PC-9 (cell line): ENCODE data around the gene URM1. TPM values are rescaled to one million over a fixed set of nuclear protein-coding genes. Genes with fewer than 3 reads are reported as not detected.

Source experiments
- BruUV-seq: library from RNA; stranded (reverse); fragments of 400-500 nt; replicated peaks from 2 replicates; lab custom pipeline; 2021; lab: Mats Ljungman, UMichigan
- CTCF ChIA-PET: fragments of 300-600 bp; sonication (Branson Sonifier 250); formaldehyde crosslinking; loops from one replicate; lab custom pipeline; 2022; ENCODE audit warnings: antibody characterized with exemption; lab: Charles Lee
- POLR2A ChIA-PET: fragments of 300-600 bp; sonication (Branson Sonifier 250); formaldehyde crosslinking; loops from one replicate; lab custom pipeline; 2022; ENCODE audit warnings: antibody characterized with exemption; ENCODE audit not compliant: unreplicated experiment; lab: Charles Lee
- DNase-seq, 2 experiments: peaks; one replicate each; pipeline versions ENCODE4 v3.0.0 to v3.0.0-alpha.2; 2015 to 2022; ENCODE audit warnings: mixed read lengths in 1 of 2
- H2AFZ ChIP-seq: fragments of 200-600 bp; sonication (generic); 2 replicates; pipeline ENCODE4 v1.8.1; 2017; ENCODE audit warnings: antibody characterized with exemption
- H3F3A ChIP-seq: fragments of 200-600 bp; sonication (generic); 2 replicates; pipeline ENCODE4 v1.8.1; 2017; ENCODE audit warnings: antibody characterized with exemption, mild to moderate bottlenecking, low read depth; ENCODE audit not compliant: insufficient read depth
- H3K27ac ChIP-seq: fragments of 200-600 bp; sonication (generic); 2 replicates; pipeline ENCODE4 v1.6.1; 2016; ENCODE audit warnings: mixed run types
- H3K27me3 ChIP-seq: fragments of 200-600 bp; sonication (generic); 2 replicates; pipeline ENCODE4 v1.6.1; 2016; ENCODE audit warnings: low read depth, mixed run types; ENCODE audit not compliant: insufficient read depth
- H3K36me3 ChIP-seq: fragments of 200-600 bp; sonication (generic); 2 replicates; pipeline ENCODE4 v1.6.1; 2016; ENCODE audit warnings: low read depth, mixed run types
- H3K4me1 ChIP-seq: fragments of 200-600 bp; sonication (generic); replicated peaks from 2 replicates; pipeline ENCODE4 v1.6.1; 2016; ENCODE audit warnings: mixed run types; ENCODE audit not compliant: insufficient read depth
- H3K4me2 ChIP-seq: fragments of 200-600 bp; sonication (generic); 2 replicates; pipeline ENCODE4 v1.6.1; 2017; ENCODE audit warnings: mixed run types
- H3K4me3 ChIP-seq: fragments of 200-600 bp; sonication (generic); 2 replicates; pipeline ENCODE4 v1.6.1; 2016; ENCODE audit warnings: mixed run types
- H3K79me2 ChIP-seq: fragments of 200-600 bp; sonication (generic); 2 replicates; pipeline ENCODE4 v1.6.1; 2017; ENCODE audit warnings: low read depth, mixed run types
- H3K9me2 ChIP-seq: fragments of 200-600 bp; sonication (generic); 2 replicates; pipeline ENCODE4 v1.8.1; 2017; ENCODE audit warnings: mild to moderate bottlenecking; ENCODE audit not compliant: insufficient read depth
- H3K9me3 ChIP-seq: fragments of 200-600 bp; sonication (generic); 2 replicates; pipeline ENCODE4 v1.8.1; 2016; ENCODE audit warnings: low read depth; ENCODE audit not compliant: insufficient read depth
- H4K20me1 ChIP-seq: fragments of 200-600 bp; sonication (generic); 2 replicates; pipeline ENCODE4 v1.8.1; 2017; ENCODE audit not compliant: insufficient read depth
- EZH2 ChIP-seq: fragments of 200-600 bp; sonication (generic); IDR thresholded peaks from 2 replicates; pipeline ENCODE4 v1.8.0; 2017; ENCODE audit warnings: antibody characterized with exemption, low read depth
- intact Hi-C: fragments of 100-400 bp; cut with micrococcal nuclease; formaldehyde crosslinking; loops from one replicate; pipeline ENCODE4 v1.10.0; 2022; ENCODE audit not compliant: unreplicated experiment
- total RNA-seq: library from RNA; stranded (reverse); gene quantifications from 2 replicates; pipeline ENCODE4 v1.2.3, GENCODE V29; 2021
- TF ChIP-seq, protein P1 (sequence below): fragments of 200-600 bp; sonication (generic); conservative IDR thresholded peaks from 2 replicates; pipeline ENCODE4 v1.6.1; 2017; ENCODE audit warnings: mixed run types, antibody characterized with exemption, mild to moderate bottlenecking, moderate library complexity

The URM1 gene
- total RNA-seq, 1 experiment from 2014 or later = 98.1 TPM

- Histone ChIP-seq H3K4me3 (no peak overlapping the region), H3F3A (peaks cover 5% of the 10 kb centered on the region), H3K27me3 (no peaks in the 10 kb centered on the region), H4K20me1 (no peaks in the 10 kb centered on the region), H3K27ac (no peak overlapping the region), H2AFZ (no peak overlapping the region), H3K79me2 (no peaks in the 10 kb centered on the region), H3K4me2 (no peak overlapping the region), H3K36me3 (no peaks in the 10 kb centered on the region), H3K9me3 (no peaks in the 10 kb centered on the region), H3K9me2 (no peaks in the 10 kb centered on the region), H3K4me1 (peaks cover 15% of the 10 kb centered on the region)
- intact Hi-C loops = loop anchor here (5.0 kb wide), 1 partner anchor 72 kb away; the partner anchor contains the start of gene SLC27A4
- CTCF ChIA-PET = interaction anchor here (0.6 kb wide), 1 partner anchor 73 kb away, joined by 3 read pairs; no protein-coding TSS in a partner anchor
- BruUV-seq = no TSS peak
- no peak for DNase-seq
- TF ChIP-seq, protein P1, sequence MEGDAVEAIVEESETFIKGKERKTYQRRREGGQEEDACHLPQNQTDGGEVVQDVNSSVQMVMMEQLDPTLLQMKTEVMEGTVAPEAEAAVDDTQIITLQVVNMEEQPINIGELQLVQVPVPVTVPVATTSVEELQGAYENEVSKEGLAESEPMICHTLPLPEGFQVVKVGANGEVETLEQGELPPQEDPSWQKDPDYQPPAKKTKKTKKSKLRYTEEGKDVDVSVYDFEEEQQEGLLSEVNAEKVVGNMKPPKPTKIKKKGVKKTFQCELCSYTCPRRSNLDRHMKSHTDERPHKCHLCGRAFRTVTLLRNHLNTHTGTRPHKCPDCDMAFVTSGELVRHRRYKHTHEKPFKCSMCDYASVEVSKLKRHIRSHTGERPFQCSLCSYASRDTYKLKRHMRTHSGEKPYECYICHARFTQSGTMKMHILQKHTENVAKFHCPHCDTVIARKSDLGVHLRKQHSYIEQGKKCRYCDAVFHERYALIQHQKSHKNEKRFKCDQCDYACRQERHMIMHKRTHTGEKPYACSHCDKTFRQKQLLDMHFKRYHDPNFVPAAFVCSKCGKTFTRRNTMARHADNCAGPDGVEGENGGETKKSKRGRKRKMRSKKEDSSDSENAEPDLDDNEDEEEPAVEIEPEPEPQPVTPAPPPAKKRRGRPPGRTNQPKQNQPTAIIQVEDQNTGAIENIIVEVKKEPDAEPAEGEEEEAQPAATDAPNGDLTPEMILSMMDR = peak; percentile 47; the same call in 1 of the 2 replicates
- TF ChIP-seq EZH2 = no peak
- POLR2A ChIA-PET = no interaction called here
These were observed 43.3 kb downstream of the URM1 start for GRCh38 chr9:128414461-128414860.

GRCh38 chr9:128415281-128415680 is 44.1 kb downstream of the URM1 start:
- H3K4me2 ChIP-seq = peak overlapping the region; percentile 67; the same call in 1 of the 2 replicates
- DNase-seq = no peak
- H2AFZ ChIP-seq = no peak overlapping the region
- intact Hi-C loops = no loop called here
- no peaks in the 10 kb centered on the region for H3K36me3 ChIP-seq
- no peak overlapping the region for H3K4me3 ChIP-seq
- H3K4me1 ChIP-seq = peaks cover 15% of the 10 kb centered on the region
- H3F3A ChIP-seq = peaks cover 5% of the 10 kb centered on the region
- no peak overlapping the region for H3K27ac ChIP-seq
- no peaks in the 10 kb centered on the region for H4K20me1 ChIP-seq
- TF ChIP-seq EZH2 = no peak
- TF ChIP-seq, protein P1 = no peak
- CTCF ChIA-PET = no interaction called here
- H3K9me2 ChIP-seq = no peaks in the 10 kb centered on the region
- TSS peak; percentile 70 for BruUV-seq
- H3K79me2 ChIP-seq = no peaks in the 10 kb centered on the region
- POLR2A ChIA-PET = interaction anchor here (0.6 to 0.7 kb wide), 4 partner anchors 60 to 333 kb away, joined by 6 to 25 read pairs (median 10); partner anchors contain the start of genes GOLGA2 and SWI5
- no peaks in the 10 kb centered on the region for H3K9me3 ChIP-seq
- H3K27me3 ChIP-seq = no peaks in the 10 kb centered on the region

GRCh38 chr9:128416014-128416413 is 44.8 kb downstream of the URM1 start:
- Histone ChIP-seq H3K27ac (0 out of 2 replicates have a peak overlapping the region, but pooled peaks have one; percentile 14), H3K36me3 (no peaks in the 10 kb centered on the region), H2AFZ (no peak overlapping the region), H3K79me2 (no peaks in the 10 kb centered on the region), H3F3A (peaks cover 5% of the 10 kb centered on the region), H3K4me3 (peak overlapping the region; percentile 19; the same call in 1 of the 2 replicates), H3K9me2 (no peaks in the 10 kb centered on the region), H4K20me1 (no peaks in the 10 kb centered on the region), H3K9me3 (no peaks in the 10 kb centered on the region), H3K4me1 (peaks cover 15% of the 10 kb centered on the region), H3K27me3 (no peaks in the 10 kb centered on the region), H3K4me2 (peak overlapping the region; percentile 67)
- TF ChIP-seq EZH2 = no peak
- TF ChIP-seq, protein P1 = no peak
- CTCF ChIA-PET = no interaction called here
- BruUV-seq = no TSS peak
- peak; percentile 75 to 80 for DNase-seq
- intact Hi-C loops = no loop called here
- POLR2A ChIA-PET = interaction anchor here (0.6 to 0.7 kb wide), 4 partner anchors 60 to 334 kb away, joined by 6 to 25 read pairs (median 10); partner anchors contain the start of genes GOLGA2 and SWI5
